ENCODE data around the gene EXOC5.
"Not testable (repeated sequence)": the region's sequence is repeated elsewhere in the genome, so short reads cannot be mapped to it uniquely, and the experiment has no call there.

Gene EXOC5

DNA sequence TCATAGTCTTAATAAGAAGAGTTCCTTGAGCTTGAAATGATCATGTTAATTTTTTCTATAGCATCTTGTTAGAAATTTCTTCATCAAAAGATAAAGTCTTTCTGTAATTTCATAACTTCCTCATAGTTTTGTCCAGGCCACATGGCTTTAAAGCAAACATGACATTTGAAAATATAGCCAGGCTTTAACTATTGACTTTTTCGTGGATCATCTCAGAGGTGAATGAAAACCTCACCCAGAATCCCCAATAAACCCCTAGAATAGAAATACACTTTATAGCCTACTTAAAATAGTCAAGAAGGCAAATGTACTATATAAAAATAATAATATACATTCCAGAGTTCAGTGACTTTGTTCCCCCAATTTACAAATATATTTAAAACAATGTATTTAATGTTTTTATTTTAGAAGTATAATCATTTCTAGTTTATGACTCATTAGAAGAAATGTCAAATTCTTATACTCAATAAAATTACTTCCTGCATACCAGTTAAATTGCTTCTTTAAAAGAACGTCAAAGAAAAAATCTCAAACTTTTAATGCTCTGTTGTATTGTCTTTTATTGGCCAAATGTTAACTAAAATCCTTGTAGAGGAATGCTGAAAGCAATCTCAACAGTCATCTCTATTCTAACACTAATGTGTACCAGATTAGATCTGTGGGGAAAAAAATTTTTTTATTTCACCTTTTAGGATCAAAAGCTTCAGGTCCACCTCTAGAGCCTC is 21.6 kb downstream of the EXOC5 start:
- DNase-seq = no peak

DNA sequence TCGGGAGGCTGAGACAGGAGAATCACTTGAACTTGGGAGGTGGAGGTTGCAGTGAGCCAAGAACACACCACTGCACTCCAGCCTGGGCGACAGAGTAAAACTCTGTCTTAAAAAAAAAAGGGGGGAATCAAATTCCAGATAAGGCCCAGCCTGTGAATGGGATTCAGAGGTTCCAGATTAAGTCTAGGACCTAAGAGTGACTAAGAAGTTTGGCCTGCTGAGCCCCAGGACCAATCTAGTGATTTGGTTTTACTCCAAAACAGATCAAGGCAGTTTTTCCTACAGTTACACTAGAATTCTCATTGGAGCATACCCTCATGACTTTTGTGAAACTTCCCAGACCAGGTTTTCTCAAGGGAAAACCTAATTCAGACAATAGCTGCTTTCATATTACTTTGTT is 22.8 kb downstream of the EXOC5 start:
- DNase-seq = no peak

DNA sequence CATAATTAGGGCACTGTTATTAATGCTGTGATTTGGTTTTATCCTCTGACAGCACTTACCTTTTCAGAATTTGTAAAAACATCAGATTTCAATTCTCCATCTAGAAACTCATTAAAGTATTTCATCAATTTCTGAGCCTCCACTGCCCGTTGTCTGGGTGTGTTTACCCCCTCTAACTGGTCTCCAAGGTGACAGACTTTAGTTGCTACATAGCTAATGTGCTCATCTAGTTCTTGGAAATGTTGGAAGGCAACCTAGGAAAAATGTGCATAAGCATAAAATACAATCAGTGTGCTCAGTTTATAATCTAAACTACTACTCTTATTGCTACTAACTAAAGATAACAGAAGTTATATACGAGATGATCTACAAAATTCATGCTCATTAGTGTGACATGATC is 24.6 kb downstream of the EXOC5 start:
- no peak for DNase-seq

DNA sequence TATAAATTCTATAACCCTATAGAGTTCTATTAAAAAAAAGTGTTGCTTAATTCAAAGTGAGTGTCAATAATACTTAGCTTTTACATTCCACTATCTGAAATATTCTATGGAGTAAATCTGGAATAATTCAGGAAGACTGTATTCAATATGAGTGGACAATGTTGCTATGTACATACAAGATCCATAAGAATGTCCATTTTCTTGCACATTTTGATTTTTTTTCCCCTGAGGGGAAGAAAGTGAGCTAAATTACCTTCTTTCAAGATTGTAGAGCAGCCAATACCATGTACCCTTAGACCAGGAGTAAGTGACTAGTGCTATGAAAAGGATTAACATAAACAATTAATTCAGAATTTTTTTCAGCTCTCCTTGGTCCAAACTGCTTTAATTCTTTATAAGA is 25.4 kb downstream of the EXOC5 start:
- DNase-seq = no peak

DNA sequence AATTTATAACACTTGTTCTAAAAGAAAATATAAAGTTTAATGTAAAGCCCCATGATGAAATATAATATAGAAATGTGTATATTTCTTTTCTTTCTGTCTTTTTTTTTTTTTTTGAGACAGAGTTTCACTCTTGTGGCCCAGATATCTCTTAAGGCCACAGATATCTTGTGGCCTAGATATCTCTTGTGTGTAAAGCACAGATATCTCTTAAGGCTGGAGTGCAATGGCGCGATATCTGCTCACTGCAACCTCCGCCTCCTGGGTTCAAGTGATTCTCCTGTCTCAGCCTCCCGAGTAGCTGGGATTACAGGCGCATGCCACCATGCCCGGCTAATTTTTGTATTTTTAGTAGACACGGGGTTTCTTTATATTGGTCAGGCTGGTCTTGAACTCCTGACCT is 28.6 kb downstream of the EXOC5 start:
- DNase-seq = not testable (repeated sequence)

GRCh38 chr14:57232006-57232405 is 36.7 kb downstream of the EXOC5 start:
- DNase-seq = no peak

DNA sequence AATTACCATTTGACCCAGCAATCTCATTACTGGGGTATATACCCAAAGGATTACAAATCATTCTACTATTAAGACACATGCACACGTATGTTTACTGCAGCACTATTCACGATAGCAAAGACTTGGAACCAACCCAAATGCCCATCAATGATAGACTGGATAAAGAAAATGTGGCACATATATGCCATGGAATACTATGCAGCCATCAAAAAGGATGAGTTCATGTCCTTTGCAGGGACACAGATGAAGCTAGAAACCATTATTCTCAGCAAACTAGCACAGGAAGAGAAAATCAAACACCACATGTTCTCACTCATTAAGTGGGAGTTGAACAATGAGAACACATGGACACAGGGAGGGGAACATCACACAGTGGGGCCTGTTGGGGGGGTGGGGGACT is 40.4 kb downstream of the EXOC5 start:
- DNase-seq = not testable (repeated sequence)

DNA sequence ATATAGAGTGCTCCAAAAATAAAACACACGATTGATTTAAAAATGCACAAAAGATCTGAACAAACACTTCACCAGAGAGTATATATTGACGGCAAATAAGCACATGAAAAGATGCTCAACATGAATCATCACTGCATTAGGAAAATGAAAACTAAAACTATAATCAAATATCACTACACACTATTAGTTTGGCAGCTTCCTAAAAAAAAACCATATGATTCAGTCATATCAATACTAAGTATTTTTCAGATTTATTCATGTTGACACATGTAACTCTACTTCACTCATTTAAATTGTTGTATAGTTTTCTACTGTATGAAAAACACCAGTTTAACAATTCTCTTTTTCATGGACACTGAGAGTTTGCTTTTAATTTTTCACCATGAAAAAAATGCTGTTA is 41.6 kb downstream of the EXOC5 start:
- no peak for DNase-seq

DNA sequence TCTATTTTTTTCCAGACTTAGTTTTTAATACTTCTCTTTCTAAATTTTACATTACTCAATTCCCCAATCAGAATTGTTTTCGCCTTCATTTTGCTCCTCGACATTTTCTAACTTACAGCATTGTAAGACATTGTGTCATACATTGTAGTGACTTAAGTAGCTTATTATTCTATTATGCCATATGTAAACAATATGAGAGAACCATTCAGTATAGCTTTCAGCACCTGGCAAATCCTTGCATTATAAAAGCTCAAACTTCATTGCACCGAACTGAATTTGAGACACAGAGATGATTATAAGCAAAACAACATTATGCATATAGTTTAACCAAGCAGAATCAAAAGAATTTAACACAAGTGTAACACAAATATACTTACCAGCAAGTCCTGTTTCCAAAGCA is 46.8 kb downstream of the EXOC5 start:
- no peak for DNase-seq

DNA sequence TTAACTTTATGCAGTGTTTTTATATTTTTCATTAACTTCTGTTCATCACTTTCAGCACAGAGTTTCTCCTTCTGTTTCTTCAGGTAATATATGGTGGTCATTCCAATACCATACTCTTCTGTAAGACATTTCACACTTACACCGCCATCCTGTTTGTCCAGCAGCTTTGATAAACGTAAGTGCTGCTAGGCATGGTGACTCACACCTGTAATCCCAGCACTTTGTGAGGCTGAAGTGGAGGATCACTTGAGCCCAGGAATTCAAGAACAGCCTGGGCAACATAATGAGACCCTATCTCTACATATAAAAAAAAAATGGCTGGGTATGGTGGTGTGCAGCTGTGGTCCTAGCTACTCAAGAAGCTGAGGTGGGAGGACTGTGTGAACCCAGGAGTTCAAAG is 55.8 kb downstream of the EXOC5 start:
- DNase-seq = no peak

GRCh38 chr14:57209561-57209960 is 59.1 kb downstream of the EXOC5 start:
- no peak for DNase-seq

DNA sequence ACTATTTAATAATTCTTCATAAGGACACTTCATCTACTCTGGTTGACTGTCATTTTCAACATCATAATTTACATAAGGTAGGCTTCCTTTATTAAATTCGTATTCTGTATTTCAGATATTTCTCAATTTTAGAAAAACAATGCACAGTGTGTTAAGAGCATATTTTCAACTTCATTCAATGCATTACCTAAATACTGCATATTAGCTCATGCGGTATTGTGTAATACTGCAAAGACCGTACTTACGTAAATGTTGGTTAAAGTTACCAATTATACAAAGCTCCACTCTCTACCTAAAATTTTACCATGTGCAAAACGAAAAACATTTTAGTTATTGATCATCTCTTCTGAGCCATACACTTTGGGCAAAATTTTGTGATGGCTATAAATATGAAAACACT is 62.8 kb downstream of the EXOC5 start:
- DNase-seq = no peak

DNA sequence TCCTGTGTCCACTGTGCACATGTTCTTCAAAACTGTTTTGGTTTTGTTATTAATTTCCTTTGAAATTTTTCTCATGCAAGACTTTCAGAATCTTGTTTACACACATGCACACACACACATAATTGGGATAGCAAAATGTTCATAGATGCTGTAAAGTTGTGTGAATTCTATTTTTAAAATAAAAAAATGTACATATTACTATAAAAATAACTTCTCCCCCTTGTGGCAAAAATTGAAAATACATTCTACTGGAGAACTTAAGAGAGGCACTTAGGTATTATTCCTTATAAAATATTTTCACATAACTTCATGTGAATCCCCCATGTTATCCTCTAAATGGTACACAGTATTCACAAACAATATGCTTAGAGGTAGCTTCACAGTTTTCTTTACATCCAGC is 66.0 kb downstream of the EXOC5 start:
- DNase-seq = not testable (repeated sequence)

DNA sequence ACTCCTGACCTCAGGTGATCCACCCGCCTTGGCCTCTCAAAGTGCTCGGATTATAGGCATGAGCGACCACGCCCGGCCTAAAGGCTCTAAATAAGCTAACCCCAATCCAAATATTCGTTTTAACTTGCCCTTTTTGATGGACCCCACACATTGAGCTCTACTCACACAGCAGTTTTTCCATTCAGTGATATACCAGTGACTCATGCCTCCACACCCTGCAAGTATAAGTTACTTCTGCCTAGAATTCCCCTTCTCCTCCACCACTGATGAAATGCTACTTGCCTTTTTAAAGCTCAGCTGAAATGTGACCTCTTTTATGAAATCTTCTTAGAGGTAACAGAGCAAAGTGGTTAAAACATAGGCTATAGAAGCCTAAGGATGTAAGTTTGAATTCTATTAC is 68.8 kb downstream of the EXOC5 start:
- no peak for DNase-seq

DNA sequence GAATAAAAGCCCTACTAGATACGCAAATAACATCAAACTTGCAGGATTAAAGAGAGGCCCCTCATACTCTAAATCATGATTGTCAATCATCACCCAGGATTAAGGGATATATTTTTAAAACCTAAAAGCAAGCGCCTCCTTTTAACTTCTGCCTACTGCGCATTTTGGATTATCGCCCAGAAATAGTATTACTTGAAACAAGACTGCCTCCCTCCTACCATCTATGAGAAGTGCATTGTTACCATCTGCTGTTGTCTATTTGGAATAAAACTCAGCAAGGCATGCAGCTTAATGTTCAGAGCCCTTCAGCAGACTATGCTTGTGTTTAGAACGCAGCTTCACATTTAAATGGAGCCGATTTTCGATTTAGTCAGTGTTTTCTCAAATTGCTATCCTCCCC is 79.6 kb downstream of the EXOC5 start:
- no peak for DNase-seq

- DNase-seq = no peak
Observed at GRCh38 chr14:57182760-57183503, 85.8 kb downstream of the EXOC5 start.

DNA sequence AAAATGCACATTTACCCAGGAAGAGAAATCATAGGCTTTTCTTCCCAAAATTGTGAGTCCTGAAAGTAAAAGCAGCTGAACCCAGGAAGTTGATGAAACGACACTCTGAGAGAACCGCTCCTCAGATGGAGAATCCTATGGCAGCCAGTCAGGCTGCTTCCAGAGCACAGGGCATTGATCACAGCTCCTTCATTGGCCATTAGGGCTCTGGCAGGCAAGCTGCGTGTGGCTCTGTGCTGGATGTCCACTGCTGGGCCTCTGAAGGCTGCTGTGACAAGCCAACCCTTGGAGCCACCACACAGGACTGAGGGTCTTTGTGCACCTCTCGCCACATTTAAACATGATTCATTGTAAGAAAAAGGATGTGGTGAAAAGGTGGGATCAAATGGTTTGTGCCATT is 89.4 kb downstream of the EXOC5 start:
- no peak for DNase-seq

GRCh38 chr14:57174466-57174865 is 94.2 kb downstream of the EXOC5 start:
- no peak for DNase-seq

DNA sequence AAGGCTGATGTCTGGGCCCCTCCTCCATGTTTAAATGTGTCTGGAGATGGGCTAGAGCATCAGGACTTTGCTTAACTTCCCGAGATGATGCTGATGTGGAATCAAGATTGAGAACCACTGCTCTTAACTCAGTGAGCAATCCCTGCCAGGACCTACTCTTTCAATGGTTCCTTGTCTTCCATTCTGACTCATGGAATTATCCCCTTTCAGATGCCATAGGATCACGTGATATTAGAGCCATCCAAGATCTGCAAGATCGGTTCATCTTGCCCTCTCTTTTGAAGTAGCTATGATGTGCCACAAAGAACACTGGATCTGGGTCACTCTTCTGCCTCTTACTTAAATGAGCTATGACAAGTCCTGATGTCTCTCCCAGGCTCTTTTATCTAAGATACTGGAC is 96.8 kb downstream of the EXOC5 start:
- DNase-seq = no peak

- no peak for DNase-seq
Observed at GRCh38 chr14:57171363-57171762, 97.3 kb downstream of the EXOC5 start.

DNA sequence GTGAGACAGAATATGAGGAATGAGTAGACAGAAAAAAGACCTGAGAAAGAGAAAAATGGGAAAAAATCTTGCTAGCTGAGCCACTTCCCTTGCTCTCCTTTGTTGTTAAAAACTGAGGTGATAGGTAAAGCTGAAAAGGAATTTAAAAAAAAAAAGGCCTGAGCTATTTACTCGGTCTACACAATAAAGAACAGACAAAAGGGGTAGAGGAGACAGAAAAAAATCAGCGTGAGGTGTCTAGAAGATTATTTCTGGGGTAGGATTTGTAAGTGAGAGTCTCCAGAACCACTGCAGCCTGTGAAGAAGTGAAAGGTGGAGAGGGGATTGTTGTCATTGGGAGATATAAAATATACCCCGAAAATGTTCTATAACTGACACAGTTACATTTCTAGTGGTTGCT is 98.8 kb downstream of the EXOC5 start:
- DNase-seq = no peak

GRCh38 chr14:57168138-57168679 is 100.5 kb downstream of the EXOC5 start:
- no peak for DNase-seq

GRCh38 chr14:57161583-57162234 is 107.0 kb downstream of the EXOC5 start:
- no peak for DNase-seq

- no peak for DNase-seq
Observed at GRCh38 chr14:57160333-57160732, 108.4 kb downstream of the EXOC5 start.
